GM18526 (cell line): ENCODE results near the gene PTPRM.

Experiments used
- POLR2A ChIP-seq: IDR thresholded peaks from 3 replicates; pipeline ENCODE4 v1.6.1; 2011; ENCODE audit not compliant: insufficient read length; ENCODE audit errors: extremely low read depth

Gene PTPRM

GRCh38 chr18:8264861-8265411, 697.8 kb downstream of the PTPRM start:
- no peak for TF ChIP-seq POLR2A

- TF ChIP-seq POLR2A: no peak
Measured at GRCh38 chr18:8272254-8272653, 705.1 kb downstream of the PTPRM start.

- no peak for TF ChIP-seq POLR2A
Measured at GRCh38 chr18:8274370-8274769, 707.3 kb downstream of the PTPRM start.

GRCh38 chr18:8276406-8276805, 709.3 kb downstream of the PTPRM start:
- no peak for TF ChIP-seq POLR2A

GRCh38 chr18:8277270-8277669, 710.2 kb downstream of the PTPRM start:
- no peak for TF ChIP-seq POLR2A

- no peak for TF ChIP-seq POLR2A
Measured at GRCh38 chr18:8279346-8279745, 712.2 kb downstream of the PTPRM start.

- TF ChIP-seq POLR2A: no peak
Measured at GRCh38 chr18:8279781-8280330, 712.7 kb downstream of the PTPRM start.

- no peak for TF ChIP-seq POLR2A
Measured at GRCh38 chr18:8283891-8284585, 716.9 kb downstream of the PTPRM start.

GRCh38 chr18:8286303-8286702, 719.2 kb downstream of the PTPRM start:
- no peak for TF ChIP-seq POLR2A

- TF ChIP-seq POLR2A: no peak
Measured at GRCh38 chr18:8287196-8287885, 720.2 kb downstream of the PTPRM start.

GRCh38 chr18:8288472-8289195, 721.5 kb downstream of the PTPRM start:
- TF ChIP-seq POLR2A: no peak

- no peak for TF ChIP-seq POLR2A
Measured at GRCh38 chr18:8290435-8290834, 723.3 kb downstream of the PTPRM start.

- TF ChIP-seq POLR2A: no peak
Measured at GRCh38 chr18:8290913-8291312, 723.8 kb downstream of the PTPRM start.

GRCh38 chr18:8293184-8293583, 726.1 kb downstream of the PTPRM start:
- TF ChIP-seq POLR2A: no peak

- TF ChIP-seq POLR2A: no peak
Measured at GRCh38 chr18:8296886-8297616, 729.9 kb downstream of the PTPRM start.
